ENCODE data around the gene GALT.

GALT gene

DNA sequence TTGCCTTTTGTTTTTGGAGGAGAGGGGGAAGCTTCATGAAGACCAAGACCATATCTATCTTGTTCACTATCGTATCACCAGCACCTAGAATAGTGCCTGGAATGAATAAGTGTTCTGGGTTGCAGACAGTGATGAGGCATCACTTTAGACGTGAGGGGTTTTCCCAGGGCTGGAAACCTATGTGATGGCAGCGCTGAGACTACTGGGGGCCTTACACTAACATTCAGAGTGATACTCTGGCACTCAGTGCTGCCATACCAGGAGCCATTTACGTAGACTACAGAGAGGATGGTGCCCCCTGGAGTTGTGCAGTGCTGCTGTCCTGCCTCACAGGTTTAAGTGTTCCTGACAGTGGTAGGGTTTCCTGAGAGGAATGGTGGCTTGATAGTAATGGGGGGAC, 37.7 kb downstream of the GALT start:
- DNase-seq (ENCODE audit: low read depth), result no peak

DNA sequence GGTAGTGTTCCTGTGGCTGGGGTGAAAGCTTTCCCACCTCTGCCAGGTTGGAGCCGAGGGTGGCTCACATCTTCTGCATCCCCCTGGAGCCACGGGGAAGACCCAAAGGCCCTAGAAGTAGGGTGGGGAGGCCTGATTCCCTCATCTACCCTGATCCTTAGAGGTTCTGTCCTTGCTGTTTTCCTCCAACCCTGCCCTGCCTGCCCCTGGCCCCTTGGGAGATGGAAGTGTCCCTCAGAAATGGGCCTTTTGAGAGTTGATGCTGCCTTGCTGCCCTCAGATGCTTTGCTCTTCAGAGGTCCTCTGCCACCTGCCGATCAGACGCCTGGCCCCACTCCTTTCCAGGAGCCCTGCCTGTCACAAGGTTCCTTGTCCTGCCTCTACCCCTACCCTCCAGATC, 38.3 kb downstream of the GALT start:
- DNase-seq (ENCODE audit: low read depth), result no peak

DNA sequence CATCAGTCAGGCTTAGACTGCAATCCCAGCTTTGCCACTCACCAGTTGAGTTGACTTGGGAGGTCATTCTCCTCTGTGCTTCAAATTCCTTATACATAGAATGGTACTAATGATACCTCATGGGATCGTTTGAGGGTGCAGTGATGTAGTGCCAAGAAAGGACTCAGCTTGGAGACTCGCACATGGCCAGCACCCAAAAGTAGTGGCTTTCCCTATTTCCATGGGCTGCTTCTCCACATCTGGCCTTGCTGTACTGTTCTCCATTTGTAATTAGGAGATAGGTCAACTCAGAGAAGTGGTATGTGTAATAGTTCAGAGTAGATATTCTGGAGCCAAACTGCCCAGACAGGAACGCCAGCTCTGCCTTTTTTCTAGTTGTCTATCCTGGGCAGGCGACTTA, 39.1 kb downstream of the GALT start:
- DNase-seq (ENCODE audit: low read depth), result no peak

- no peak for DNase-seq (ENCODE audit: low read depth)
Observed at GRCh38 chr9:34686231-34686630, 39.8 kb downstream of the GALT start.

DNA sequence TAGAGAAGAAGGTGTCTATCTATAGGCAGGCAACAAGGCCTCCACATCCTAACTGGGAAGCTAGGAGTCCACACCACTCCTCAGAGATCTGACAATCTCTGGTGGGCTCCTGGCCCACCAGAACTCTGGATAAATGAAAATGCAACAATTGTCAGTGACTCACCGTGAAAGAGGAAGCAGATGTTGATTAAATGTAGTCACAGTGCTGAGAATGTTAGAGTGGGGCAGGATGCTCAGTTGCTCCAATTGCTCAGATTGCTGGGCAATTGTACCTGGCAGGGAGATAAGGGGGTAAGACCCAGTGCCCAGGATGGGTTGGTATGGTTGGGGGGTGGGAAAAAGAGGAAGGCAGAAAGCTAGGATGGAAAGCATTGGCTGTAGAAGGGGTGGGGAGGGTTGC, 40.3 kb downstream of the GALT start:
- no peak for DNase-seq (ENCODE audit: low read depth)

GRCh38 chr9:34687276-34688030, 41.0 kb downstream of the GALT start:
- no peak for DNase-seq (ENCODE audit: low read depth)

DNA sequence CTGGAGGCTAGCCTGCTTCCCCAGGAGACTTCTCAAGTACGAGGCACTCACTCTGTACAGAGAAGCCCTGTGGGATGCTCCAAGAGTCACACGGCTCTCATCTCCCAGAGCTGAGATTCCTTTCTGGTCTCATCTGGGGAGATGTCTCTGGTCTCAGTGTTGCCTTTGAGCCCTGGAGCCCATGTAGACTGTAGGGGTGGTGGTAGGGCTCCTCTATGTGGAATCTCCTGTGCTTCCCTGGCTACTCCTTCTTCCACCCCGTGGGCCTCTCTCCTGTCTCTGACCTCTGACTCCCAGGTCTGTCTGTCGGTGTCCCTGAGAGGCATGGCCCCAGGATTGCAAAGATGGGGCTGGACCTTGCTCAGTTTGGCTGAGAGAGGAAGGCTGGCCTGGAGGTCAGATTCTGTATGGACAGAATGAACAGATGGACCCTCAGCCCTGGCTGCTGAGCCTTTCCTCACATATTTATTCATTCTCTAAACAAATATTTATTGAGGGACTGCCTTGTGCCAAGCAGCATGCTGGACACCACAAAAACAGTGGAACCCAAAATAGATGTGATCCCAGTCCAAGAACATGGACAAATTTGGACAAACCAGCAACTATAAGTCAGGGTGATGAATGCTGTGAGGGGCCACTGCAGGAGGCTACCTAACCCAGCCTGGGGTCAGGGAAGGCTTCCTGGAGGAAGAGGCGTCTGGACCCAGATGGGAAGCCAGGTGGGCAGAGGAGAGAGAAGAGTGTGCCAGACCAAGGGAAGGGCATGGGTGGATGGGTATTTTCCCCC, 42.0 kb downstream of the GALT start:
- DNase-seq (ENCODE audit: low read depth), result no peak

DNA sequence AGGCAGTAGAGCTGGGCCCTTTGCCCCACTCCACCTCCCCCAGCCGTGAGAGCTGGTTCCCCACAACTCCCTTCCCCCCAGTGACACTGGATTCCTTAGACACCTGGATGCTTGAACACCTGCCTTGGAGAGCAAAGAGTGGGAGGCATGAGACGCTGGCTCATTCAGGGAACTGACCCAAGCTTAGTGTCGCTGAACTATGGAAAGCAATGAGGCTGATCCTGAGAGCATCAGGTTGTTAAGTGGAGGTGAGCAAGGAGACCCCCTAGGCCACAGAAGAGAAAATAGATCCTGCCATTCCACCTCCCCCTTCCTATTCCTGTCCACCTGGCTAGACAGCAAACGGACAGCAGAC, 42.6 kb downstream of the GALT start:
- no peak for DNase-seq (ENCODE audit: low read depth)

DNA sequence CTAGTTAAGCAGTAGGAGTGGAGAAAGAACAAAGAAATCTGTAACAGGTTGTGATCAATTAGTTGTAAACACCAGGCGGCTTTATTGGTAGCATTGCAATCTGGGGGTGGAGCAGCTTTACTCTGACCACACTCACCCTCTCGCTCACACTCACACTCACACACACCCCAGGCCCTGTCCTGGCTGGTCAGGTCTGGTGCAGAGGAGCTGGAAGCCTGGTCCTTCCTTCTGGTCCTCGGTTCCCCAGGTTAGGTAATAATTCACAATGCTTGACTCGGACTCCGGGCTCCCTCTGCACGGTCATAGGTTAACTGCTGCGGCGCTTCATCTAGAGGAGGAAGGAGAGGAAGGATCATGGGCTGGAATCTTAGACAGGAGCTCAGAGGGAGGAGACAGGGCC, 43.0 kb downstream of the GALT start:
- DNase-seq (ENCODE audit: low read depth), result no peak

DNA sequence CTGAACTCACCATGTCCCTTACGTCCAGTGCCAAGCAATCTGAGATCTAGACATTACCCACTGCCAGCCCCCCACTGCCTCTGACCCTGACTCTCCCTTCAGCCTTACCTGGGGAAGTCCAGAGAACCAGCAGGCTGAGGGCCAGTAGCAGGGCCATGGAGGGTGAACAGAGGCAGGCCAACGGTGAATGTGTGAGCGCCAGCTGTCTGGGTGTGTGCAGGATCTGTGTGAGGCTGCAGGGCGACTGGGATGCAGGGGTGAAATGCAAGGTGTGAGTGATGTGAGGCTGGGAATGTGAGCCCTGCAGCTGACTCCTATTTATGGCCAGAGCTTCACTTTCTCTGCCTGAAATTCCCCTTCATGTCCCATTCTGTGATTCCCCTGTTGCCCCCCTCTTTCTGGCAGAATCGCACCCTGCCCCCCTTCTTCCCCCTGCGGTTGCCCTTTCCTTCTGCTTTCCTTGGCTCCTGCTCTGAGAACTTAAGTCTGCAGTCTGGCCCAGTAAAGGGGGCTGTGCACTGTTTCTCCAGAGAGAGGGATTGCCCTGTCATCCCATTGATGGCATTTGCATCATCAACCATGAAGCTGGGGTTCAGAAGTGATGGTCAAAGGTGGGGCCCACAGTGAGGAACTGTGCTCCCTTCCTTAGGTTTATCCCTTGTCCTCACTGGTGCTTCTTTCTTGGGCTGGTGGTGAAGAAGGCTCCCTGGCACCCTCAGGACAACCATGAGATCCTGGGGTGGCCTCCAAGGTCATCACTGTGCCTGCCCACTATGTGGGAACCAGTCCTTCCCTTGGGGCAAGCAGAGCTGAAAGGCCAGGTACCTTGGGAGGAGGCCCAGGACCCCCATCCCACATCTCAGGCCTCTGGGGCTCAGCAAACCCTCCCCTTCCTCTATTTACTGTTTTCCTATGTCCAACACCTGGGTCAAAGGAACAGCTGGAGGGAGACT, 44.8 kb downstream of the GALT start, which contains the start of gene CCL19:
TSS of gene CCL19 (minus strand) at position 294 of the 953 bp plus-strand sequence. CDS start at position 157, 137 bp downstream.
- DNase-seq (ENCODE audit: low read depth), result no peak

DNA sequence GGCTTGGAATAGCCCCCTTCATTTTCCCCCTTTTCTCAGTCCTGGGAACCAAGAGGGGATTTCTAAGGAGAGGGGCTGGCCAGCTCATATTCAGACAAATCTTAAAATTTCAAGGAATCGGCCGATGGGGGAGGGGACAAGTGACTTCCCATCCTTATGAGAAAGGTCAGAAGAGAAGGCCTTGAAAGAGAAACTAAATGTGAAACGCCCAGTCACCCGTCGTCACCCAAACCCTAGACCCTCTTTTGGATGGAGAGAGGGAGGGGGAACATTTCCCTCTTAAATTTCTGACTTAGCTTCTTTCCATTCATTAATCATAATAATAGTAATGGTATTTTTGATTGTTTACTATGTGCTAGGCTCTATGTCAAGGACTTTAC, 45.5 kb downstream of the GALT start:
- no peak for DNase-seq (ENCODE audit: low read depth)

DNA sequence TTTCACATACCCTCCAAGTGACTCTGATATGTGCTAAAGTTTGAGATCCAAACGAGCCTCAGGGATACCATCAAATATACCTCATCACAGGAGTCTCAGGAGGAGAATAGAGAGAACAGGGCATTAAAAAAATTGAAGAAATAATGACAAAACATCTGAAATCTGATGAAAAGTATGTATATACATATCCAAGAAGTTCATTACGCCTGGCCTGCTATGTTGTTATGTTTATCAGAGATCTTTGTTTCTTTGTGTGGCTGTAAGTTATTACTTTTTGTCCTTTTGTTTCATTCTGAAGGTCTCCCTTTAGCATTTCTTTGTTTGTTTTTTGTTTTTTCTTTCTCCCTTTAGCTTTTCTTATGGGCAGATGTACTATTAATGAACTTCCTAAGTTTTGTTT, 47.1 kb downstream of the GALT start:
- no peak for DNase-seq (ENCODE audit: low read depth)

DNA sequence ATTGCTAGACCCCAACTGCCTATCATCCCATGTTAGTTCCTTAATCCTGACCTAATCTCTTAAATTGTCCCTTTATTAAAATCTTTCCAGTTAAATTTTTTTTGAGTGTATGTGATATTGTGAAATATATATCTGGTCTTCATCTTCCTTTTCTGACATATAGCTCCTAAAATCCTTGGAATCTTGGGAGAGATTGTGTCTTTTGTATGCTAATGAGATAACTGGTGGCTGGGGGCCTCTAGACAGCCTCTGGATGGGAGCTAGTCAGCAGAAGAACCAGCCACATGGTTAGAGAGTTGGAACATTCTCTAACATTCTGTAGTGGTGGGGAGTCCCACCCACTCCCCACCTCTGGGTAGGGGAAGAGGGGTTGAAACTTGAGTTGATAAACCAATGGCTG, 48.3 kb downstream of the GALT start:
- no peak for DNase-seq (ENCODE audit: low read depth)

All from non-pigmented ciliary epithelial cell (primary cell).